Adipocyte (in vitro differentiated cells): ENCODE data around the gene SLC24A3.

Experiments
- DNase-seq: peaks from one replicate; pipeline ENCODE4 v3.0.0-alpha.2; 2015; ENCODE audit warnings: low read depth
- H3K27me3 ChIP-seq: replicated peaks from 2 replicates; pipeline ENCODE4 v1.7.0; 2013; ENCODE audit warnings: mild to moderate bottlenecking, low read length, moderate library complexity; ENCODE audit not compliant: control insufficient read depth, insufficient read depth
- H3K36me3 ChIP-seq: 2 replicates; pipeline ENCODE4 v1.7.0; 2013; ENCODE audit warnings: low read length, mild to moderate bottlenecking, moderate library complexity; ENCODE audit not compliant: control insufficient read depth, insufficient read depth, severe bottlenecking
- H3K4me1 ChIP-seq: 2 replicates; pipeline ENCODE4 v1.7.0; 2013; ENCODE audit warnings: mild to moderate bottlenecking, low read length, moderate library complexity; ENCODE audit not compliant: control insufficient read depth, insufficient read depth
- H3K4me3 ChIP-seq: 2 replicates; pipeline ENCODE4 v1.7.0; 2013; ENCODE audit warnings: mild to moderate bottlenecking, low read length, moderate library complexity
- H3K9ac ChIP-seq: 2 replicates; pipeline ENCODE4 v1.7.0; 2013; ENCODE audit warnings: mild to moderate bottlenecking, low read length, moderate library complexity
- H3K9me3 ChIP-seq: 2 replicates; pipeline ENCODE4 v1.7.0; 2013; ENCODE audit warnings: mild to moderate bottlenecking, low read length, moderate library complexity; ENCODE audit not compliant: control insufficient read depth

SLC24A3 gene

GRCh38 chr20:19473922-19474286 lies 261.5 kb downstream of the SLC24A3 start:
- H3K36me3 ChIP-seq, result no peaks in the 10 kb centered on the region
- H3K9me3 ChIP-seq, result no peaks in the 10 kb centered on the region
- no peak overlapping the region for H3K9ac ChIP-seq
- no peak for DNase-seq
- H3K4me1 ChIP-seq, result no peaks in the 10 kb centered on the region
- peaks cover 17% of the 10 kb centered on the region for H3K27me3 ChIP-seq
- no peak overlapping the region for H3K4me3 ChIP-seq

- DNase-seq, result no peak
- no peak overlapping the region for H3K4me3 ChIP-seq
- no peaks in the 10 kb centered on the region for H3K36me3 ChIP-seq
- H3K9ac ChIP-seq, result no peak overlapping the region
- H3K9me3 ChIP-seq, result no peaks in the 10 kb centered on the region
- H3K4me1 ChIP-seq, result no peaks in the 10 kb centered on the region
- H3K27me3 ChIP-seq, result peaks cover 16% of the 10 kb centered on the region
Measured at GRCh38 chr20:19478320-19478895, 266.0 kb downstream of the SLC24A3 start.

GRCh38 chr20:19482726-19483125 lies 270.3 kb downstream of the SLC24A3 start:
- H3K4me3 ChIP-seq, result no peak overlapping the region
- DNase-seq, result no peak
- no peak overlapping the region for H3K9ac ChIP-seq
- no peaks in the 10 kb centered on the region for H3K36me3 ChIP-seq
- no peaks in the 10 kb centered on the region for H3K9me3 ChIP-seq
- no peaks in the 10 kb centered on the region for H3K4me1 ChIP-seq
- H3K27me3 ChIP-seq, result peaks cover 16% of the 10 kb centered on the region

- H3K27me3 ChIP-seq, result peaks cover 13% of the 10 kb centered on the region
- DNase-seq, result no peak
- no peaks in the 10 kb centered on the region for H3K36me3 ChIP-seq
- no peak overlapping the region for H3K9ac ChIP-seq
- no peaks in the 10 kb centered on the region for H3K4me1 ChIP-seq
- no peaks in the 10 kb centered on the region for H3K9me3 ChIP-seq
- no peak overlapping the region for H3K4me3 ChIP-seq
Measured at GRCh38 chr20:19483309-19483708, 270.9 kb downstream of the SLC24A3 start.

GRCh38 chr20:19486446-19486845 lies 274.0 kb downstream of the SLC24A3 start:
- Histone ChIP-seq H3K4me1 (no peaks in the 10 kb centered on the region), H3K9ac (no peak overlapping the region), H3K36me3 (no peaks in the 10 kb centered on the region), H3K9me3 (no peaks in the 10 kb centered on the region), H3K4me3 (no peak overlapping the region), H3K27me3 (peaks cover 4% of the 10 kb centered on the region)
- DNase-seq, result no peak

GRCh38 chr20:19487420-19487819 lies 275.0 kb downstream of the SLC24A3 start:
- no peaks in the 10 kb centered on the region for H3K36me3 ChIP-seq
- no peak overlapping the region for H3K9ac ChIP-seq
- no peaks in the 10 kb centered on the region for H3K4me1 ChIP-seq
- H3K9me3 ChIP-seq, result no peaks in the 10 kb centered on the region
- no peak overlapping the region for H3K4me3 ChIP-seq
- no peaks in the 10 kb centered on the region for H3K27me3 ChIP-seq
- DNase-seq, result peak; percentile 1

- no peaks in the 10 kb centered on the region for H3K36me3 ChIP-seq
- H3K9me3 ChIP-seq, result no peaks in the 10 kb centered on the region
- no peaks in the 10 kb centered on the region for H3K27me3 ChIP-seq
- no peak overlapping the region for H3K4me3 ChIP-seq
- DNase-seq, result no peak
- no peak overlapping the region for H3K9ac ChIP-seq
- peaks cover under 1% of the 10 kb centered on the region for H3K4me1 ChIP-seq
Measured at GRCh38 chr20:19491241-19491640, 278.8 kb downstream of the SLC24A3 start.

GRCh38 chr20:19492116-19492515 lies 279.7 kb downstream of the SLC24A3 start:
- H3K4me3 ChIP-seq, result no peak overlapping the region
- DNase-seq, result peak; percentile 8
- H3K36me3 ChIP-seq, result no peaks in the 10 kb centered on the region
- H3K4me1 ChIP-seq, result peaks cover 6% of the 10 kb centered on the region
- H3K9me3 ChIP-seq, result no peaks in the 10 kb centered on the region
- H3K9ac ChIP-seq, result no peak overlapping the region
- H3K27me3 ChIP-seq, result no peaks in the 10 kb centered on the region

GRCh38 chr20:19492687-19493336 lies 280.4 kb downstream of the SLC24A3 start:
- DNase-seq, result no peak
- Histone ChIP-seq H3K9me3 (no peaks in the 10 kb centered on the region), H3K9ac (no peak overlapping the region), H3K36me3 (no peaks in the 10 kb centered on the region), H3K4me1 (peaks cover 6% of the 10 kb centered on the region), H3K4me3 (no peak overlapping the region), H3K27me3 (no peaks in the 10 kb centered on the region)

GRCh38 chr20:19493794-19494495 lies 281.5 kb downstream of the SLC24A3 start:
- no peak for DNase-seq
- Histone ChIP-seq H3K9ac (no peak overlapping the region), H3K36me3 (no peaks in the 10 kb centered on the region), H3K27me3 (no peaks in the 10 kb centered on the region), H3K9me3 (no peaks in the 10 kb centered on the region), H3K4me1 (peaks cover 6% of the 10 kb centered on the region), H3K4me3 (no peak overlapping the region)

GRCh38 chr20:19495905-19496703 lies 283.7 kb downstream of the SLC24A3 start:
- peak; percentile 34 for DNase-seq
- no peak overlapping the region for H3K9ac ChIP-seq
- no peaks in the 10 kb centered on the region for H3K36me3 ChIP-seq
- H3K4me1 ChIP-seq, result peaks cover 6% of the 10 kb centered on the region
- no peaks in the 10 kb centered on the region for H3K9me3 ChIP-seq
- H3K4me3 ChIP-seq, result no peak overlapping the region
- H3K27me3 ChIP-seq, result peaks cover 4% of the 10 kb centered on the region
